NCI-H1436 (cell line): ENCODE measurements around the gene SSNA1.
"Not testable (repeated sequence)": the region's sequence is repeated elsewhere in the genome, so short reads cannot be mapped to it uniquely, and the experiment has no call there.

Experiments
- DNase-seq: peaks from one replicate; lab custom pipeline; 2025; lab: John Stamatoyannopoulos, UW

SSNA1 gene

GRCh38 chr9:137233143-137233980 is 44.9 kb downstream of the SSNA1 start:
- DNase-seq: no peak

- no peak for DNase-seq
Measured at GRCh38 chr9:137234055-137234697, 45.7 kb downstream of the SSNA1 start.

GRCh38 chr9:137234758-137235423 is 46.4 kb downstream of the SSNA1 start:
- DNase-seq: no peak

GRCh38 chr9:137235424-137236237 is 47.2 kb downstream of the SSNA1 start:
- no peak for DNase-seq

DNA sequence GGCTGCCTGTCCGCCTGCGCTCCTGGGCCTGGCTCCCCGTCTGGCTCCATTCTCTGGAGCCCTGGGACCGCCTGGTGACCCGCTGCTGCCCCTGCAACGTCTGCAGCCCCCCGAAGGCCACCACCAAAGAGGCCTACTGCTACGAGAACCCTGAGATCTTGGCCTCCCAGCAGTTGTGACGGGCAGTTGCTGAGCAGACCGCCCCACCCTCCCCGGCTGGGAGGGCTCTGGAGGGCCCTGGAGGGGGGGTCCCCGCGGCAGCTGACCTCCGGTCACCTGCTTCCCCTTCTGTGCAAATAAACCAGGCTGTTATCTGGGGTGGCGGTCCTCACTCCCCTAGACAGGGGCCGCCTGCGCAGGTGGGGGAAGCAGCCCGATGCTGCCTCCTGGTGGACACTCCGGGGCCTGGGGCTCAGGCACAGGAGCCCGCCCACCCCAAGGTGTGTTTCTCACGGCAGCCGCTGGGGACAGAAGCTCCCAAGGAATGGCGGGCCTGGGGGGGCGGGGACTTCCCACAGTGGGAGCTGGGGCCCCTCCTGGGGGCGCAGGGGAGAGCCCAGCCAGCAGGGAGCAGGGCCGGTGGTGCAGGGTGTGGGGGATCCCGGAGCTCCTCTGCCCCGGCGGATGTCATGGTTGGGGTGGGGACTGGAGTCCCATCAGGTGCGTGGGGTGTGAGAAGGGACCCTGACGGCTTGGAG is 47.9 kb downstream of the SSNA1 start:
- peak; percentile 93 for DNase-seq

- no peak for DNase-seq
Measured at GRCh38 chr9:137236936-137237421, 48.5 kb downstream of the SSNA1 start.

GRCh38 chr9:137237759-137238726 is 49.6 kb downstream of the SSNA1 start:
- DNase-seq: peak; percentile 50

DNA sequence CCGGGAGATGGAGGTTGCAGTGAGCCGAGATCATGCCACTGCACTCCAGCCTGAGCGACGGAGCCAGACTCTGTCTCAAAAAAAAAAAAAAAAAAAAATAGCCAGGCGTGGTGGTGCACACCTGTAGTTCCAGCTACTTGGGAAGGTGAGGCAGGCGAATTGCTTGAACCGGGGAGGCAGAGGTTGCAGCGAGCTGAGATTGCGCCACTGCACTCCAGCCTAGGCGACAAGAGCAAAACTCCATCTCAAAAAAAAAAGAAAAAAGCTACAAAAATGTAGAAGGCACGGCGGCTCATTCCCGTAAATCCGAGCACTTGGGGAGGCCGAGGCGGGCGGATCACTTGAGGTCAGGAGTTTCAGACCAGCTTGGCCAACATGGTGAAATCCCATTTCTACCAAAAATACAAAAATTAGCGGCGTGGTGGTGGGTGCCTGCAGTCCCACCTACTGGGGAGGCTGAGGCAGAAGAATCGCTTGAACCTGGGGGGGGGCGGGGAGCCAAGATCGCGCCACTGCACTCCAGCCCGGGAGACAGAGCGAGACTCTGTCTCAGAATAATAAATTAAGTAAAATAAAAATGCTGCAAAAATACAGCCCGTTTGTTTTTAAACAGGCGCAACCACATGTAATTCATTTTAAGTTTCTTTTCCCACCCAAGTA is 51.2 kb downstream of the SSNA1 start:
- not testable (repeated sequence) for DNase-seq
